22Rv1 (cell line): ENCODE results near the gene LCN10.

Source experiments
- CTCF ChIP-seq: fragments of 450-650 bp; IDR thresholded peaks from 2 replicates; pipeline ENCODE4 v1.5.1; 2017; ENCODE audit warnings: mild to moderate bottlenecking
- ZFX ChIP-seq: fragments of 450-650 bp; IDR thresholded peaks from 2 replicates; pipeline ENCODE4 v1.6.1; 2017; ENCODE audit warnings: antibody characterized with exemption, borderline replicate concordance

- TF ChIP-seq CTCF, result no peak
- no peak for TF ChIP-seq ZFX
Measured at GRCh38 chr9:136754626-136755301, 12.0 kb upstream of the LCN10 start.
